Brain pericyte (primary cell): ENCODE results near the gene DNAH12.
"Not testable (repeated sequence)": the region's sequence is repeated elsewhere in the genome, so short reads cannot be mapped to it uniquely, and the experiment has no call there.

ENCODE experiments used
- DNase-seq: peaks from one replicate; pipeline ENCODE4 v3.0.0-alpha.2; 2012; ENCODE audit warnings: low read depth, low spot score

DNAH12 gene

DNA sequence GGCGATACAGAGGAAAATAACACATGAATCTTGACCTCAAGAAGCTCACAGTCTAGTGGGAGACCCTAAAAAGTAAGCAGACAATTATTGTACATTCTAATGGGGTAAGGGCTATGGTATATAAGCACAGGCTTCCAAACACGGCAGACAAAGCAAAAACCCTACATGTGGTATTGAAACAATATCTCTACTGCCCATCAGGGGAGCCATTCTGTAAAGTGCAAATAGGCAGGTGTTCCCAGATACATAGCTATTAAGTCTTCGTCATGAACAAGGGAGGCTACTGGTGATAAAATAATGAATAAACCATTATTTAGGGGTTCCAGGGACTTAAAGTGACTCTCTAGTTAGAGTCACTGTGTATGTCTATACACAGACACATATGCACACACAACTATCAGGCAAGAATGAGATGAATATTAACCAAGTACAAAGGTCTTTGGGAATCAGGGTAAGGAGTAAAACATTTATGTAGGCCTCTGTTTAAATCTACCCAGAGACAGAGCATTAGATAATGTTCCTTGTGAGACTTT lies 213.0 kb downstream of the DNAH12 start:
- DNase-seq, result no peak

DNA sequence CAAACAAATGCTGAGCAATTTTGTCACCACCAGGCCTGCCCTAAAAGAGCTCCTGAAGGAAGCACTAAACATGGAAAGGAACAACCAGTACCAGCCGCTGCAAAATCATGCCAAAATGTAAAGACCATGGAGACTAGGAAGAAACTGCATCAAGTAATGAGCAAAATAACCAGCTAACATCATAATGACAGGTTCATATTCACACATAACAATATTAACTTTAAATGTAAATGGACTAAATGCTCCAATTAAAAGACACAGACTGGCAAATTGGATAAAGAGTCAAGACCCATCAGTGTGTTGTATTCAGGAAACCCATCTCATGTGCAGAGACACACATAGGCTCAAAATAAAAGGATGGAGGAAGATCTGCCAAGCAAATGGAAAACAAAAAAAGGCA lies 217.6 kb downstream of the DNAH12 start:
- DNase-seq, result not testable (repeated sequence)

DNA sequence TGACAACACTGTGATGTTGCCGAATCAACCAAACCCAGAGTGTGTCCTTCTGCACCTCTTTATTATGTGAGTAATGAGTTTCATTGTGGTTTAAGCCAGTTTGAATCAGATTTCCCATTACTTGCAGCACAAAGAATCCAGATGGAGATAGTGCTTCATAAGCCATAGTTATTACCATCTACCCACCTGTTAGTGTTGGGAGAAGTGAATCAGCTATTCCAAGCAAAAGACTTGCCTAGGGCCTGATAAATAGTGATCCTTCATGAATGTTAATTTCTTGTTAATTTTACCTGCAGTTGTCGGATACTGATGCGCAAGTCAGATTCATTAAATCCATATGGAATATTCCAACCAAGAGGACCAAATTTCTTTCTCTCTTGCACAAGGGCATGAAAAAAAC lies 229.9 kb downstream of the DNAH12 start:
- DNase-seq, result no peak

DNA sequence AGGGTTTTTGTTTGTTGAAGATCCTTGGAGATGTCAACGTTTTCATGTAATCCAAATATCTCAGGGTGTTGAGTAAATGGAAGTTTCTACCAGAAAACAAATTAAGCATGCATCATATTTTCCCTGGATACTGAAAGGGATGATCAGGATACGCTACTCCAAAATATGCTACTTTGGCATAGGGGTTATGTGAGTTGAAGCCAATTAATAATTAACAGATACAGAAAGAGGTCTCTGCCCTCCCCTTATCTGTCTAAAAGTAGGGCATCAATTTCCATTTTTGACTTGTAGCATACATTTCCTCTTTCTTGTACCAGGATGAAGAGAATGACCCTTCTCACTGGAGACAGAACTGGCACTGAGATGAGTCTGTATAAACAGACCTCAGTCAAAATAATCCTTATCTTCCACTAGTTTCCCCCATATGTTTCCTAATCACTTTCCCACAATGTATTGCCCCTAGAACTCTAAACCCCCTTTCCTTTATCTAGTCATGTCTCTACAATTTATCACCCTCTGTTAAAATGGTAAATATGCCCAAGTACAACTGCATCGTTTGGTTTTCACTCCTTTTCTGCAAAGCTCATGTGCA lies 234.3 kb downstream of the DNAH12 start:
- DNase-seq, result no peak

DNA sequence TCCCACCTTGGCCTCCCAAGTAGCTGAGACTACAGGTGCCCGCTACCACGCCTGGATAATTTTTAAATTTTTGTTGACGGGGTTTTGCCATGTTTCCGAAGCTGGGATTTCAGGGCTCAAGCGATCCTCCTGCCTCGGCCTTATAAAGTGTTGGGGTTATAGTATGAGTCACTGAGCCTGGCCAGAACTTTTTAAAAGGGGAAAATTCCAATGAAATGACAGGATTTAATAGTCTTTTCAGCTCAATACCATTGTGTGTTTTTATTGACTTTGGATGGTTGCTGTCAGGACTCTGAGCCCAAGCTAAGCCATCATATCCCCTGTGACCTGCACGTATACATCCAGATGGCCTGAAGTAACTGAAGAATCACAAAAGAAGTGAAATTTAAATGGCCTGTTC lies 240.6 kb downstream of the DNAH12 start:
- not testable (repeated sequence) for DNase-seq

DNA sequence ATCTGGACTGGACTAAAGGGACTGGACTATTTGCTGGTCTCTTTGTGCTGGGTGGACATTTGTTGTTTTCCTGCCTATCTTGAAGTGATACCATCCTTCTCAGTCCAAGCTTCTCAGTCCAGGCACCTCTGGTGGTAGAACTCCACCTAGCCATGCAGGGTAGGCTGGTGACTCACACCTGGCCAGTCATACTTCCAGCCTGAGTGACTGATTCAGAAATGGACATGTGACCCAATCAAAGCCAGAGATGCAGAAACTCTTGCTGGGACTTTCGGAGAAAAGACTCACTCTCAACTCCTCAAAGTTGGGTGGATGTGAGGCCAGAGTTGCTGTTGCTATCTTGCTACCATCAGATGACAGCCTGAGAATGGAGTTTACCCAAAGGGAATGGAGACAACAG lies 246.1 kb downstream of the DNAH12 start:
- DNase-seq, result no peak

DNA sequence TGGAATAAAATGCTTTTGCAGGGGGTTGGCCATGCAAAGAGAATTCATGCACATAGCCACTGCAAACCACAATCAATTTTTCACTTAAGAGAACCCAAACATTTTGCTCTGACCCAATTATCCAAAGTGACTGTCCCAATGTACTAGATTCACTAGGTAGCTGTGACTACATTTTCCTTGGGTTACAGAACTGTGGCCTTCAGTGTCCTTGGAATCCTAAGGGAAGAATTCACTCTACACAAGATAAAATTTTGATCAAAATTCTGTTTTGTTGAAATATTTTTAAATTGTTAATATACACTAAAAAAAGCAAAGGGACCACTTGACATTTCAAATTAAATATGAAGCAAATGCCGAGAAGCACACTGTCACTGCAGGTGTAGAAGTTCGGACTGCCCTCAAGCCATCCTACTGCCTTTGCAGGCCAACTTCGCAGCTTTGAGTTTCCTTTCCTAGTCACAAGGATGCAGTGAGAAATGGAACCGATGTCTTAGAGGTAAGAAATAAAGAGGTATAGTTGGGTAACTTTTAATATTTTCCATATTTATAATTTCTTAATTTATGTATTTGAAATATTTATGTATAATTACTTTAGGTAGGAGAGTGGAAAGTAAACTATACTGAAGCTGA lies 251.1 kb downstream of the DNAH12 start:
- no peak for DNase-seq

DNA sequence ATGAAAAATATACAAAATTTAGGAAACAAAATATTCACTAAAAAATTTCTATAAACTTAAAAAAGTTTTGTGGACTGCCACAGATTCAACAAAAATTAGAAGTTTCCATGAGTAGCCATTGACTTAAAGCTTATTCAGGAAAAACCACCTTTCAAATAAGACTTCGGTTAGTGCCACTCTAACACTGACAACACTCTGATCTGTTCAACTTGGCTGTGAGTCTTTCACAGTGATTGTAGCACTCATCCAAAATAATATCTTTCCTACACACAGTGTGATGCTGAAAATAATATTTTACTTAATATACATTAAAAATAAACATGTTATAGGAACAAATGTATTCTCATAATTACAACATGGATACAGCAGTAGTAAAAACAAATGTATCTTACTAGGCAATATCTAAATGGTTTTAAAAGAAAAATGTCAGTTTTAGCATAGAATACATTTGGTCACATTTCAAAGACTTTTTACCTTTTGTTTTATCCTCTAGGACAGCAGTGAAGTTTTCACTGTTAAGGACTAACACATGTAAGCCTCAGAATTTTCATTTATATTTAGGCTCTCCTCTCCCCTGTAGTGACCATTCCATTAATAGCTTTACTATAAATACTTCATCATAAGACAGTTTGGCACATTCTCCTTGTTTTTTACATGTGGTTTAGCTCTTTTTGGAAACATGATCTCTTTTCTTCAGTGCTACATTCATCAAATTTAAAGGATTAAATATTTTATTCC lies 251.8 kb downstream of the DNAH12 start, which contains the start of gene ASB14:
ASB14 (minus strand) TSS at position 527 of the 738 bp plus-strand sequence. CDS start 652 bp downstream, outside the sequence.
- no peak for DNase-seq

DNA sequence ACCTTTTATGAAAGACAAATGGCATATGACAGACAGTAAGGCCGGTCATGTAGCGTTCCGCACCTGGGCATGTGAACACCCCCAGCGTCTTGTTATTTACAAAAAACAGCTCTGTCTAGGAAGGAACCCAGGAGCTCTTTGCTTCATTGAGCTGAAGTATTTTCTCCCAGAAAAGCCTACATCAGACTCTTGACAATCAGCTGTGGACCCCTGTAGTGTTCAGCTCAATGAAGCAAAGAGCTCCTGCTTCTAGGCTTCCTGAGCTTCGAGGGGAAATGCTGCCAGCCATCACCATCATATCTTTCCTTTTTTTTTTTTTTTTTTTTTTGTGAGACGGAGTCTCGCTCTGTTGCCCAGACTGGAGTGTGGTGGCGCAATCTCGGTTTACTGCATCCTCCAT lies 255.7 kb downstream of the DNAH12 start:
- DNase-seq, result no peak

DNA sequence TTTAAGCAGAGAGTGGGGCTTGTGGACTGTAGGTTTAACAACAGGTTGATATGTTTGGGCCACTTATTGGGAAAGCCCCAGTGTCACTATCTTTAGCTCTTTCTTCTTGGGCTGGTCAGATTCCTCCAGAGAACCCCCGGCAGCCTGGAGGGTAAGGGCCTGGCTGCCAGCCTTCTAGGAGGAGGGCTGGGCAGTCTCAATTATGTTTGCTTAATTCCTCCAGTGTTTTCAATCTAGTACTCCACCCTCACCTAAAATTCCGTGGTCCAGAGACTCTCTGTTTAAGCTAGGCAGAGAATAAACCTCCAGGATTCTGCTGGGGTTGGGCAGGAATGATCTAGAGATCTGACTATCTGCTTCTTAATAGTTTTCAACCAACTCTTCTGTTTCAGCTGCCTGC lies 256.9 kb downstream of the DNAH12 start:
- DNase-seq, result no peak

DNA sequence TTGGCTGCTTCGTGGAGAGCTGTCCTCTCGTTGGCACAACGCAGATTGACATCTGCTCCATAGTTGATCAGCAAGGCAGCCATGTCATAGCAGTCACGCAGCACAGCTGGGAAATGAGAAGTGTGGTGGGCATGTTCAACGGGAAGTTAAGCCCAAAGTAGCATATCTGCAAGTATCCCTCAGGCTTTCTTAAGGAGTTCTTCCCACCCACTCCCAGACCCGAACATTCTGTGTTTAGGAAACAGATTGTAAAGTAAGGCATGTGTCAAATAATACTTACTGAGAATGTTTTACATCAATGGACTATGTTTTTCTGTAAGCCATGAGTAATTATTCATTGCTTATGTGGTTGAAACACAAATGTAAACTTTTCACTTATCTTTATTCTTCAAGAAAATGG lies 260.8 kb downstream of the DNAH12 start:
- no peak for DNase-seq

DNA sequence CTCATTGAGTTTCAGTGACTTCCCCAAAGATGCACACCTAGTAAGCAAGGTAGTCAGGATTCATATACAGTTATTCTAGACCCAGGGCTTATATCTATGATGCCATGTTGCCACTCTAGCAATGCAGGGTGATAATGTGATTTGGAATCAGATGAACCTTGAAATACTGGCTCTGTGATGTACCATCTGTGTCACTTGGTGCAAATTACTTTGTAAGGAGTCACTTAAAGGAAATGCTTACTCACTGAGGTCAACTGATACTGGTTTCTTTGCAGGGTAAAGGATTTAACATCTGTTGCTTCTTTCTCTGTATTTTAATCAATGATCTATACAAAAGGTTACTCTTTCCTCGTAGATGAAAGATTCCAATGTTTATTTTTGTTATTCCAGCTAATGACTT lies 262.4 kb downstream of the DNAH12 start:
- DNase-seq, result no peak

DNA sequence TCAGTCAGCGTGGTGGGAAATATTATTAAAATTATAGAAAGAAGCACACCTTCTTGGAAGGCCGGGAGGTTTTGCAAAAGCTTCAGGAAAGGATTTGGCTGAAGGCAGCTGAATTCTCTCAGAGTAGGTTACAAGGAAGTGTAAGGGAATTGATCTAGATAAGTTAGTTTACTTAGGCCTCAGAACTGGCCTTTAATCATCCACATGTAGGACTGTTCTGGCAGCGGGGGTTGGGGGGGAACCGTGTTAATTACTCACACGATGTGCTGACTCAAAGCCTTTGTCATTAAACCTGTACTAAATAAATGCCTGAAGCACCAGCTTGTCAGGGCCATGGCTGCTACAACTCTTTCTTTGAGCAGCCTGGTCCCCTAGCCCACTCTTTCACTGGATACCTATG lies 264.5 kb downstream of the DNAH12 start:
- no peak for DNase-seq

DNA sequence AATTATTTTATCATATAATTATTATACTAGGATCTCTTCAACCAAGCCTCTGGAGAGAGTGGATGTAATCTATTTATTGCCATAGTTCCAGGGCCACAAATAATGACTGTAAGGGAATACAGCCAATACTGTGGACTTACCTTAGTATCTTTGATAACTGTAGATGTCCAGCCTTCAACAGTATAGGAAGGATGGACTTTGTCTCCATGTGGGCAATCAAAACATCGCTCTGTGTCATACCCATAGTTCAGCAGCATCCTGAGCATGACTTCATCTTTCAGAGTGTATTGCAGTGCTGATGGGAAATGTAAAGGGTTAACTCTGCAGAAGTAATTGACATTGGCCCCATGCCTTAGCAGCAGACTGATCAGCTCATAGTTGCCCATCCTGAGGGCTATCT lies 265.9 kb downstream of the DNAH12 start:
- no peak for DNase-seq

DNA sequence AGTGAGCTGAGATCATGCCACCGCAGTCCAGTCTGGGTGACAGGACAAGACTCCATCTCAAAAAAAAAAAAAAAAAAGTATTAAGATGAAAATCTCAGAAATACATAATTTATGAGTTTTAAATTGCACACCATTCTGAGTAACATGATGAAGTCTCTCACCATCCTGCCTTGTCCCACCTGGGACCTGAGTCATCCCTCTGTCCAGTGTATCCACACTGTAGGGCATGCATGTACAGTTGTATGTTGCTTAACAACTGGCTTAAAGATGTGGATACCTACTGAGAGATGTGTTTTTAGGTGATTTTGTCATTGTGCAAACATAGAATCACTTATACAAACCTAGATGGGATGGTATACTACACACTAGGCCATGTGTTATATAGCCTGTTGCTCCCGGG lies 268.8 kb downstream of the DNAH12 start:
- no peak for DNase-seq

DNA sequence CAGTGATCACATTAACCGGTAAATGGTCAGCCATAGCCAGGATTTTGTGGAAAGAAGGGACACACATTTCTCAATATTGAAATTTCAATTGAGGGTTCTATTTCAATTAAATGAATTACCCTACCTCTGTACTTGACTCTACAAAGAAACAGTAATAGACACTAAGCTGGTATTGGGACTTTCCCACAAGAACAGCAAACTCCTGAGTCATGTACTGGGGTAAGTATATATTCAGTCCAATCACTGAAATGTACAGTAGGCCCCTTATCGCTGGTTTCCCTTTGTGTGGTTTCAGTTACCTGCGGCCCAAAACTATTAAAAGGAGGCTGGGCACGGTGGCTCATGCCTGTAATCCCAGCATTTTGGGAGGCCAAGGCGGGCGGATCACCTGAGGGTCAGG lies 269.3 kb downstream of the DNAH12 start:
- DNase-seq, result no peak

DNA sequence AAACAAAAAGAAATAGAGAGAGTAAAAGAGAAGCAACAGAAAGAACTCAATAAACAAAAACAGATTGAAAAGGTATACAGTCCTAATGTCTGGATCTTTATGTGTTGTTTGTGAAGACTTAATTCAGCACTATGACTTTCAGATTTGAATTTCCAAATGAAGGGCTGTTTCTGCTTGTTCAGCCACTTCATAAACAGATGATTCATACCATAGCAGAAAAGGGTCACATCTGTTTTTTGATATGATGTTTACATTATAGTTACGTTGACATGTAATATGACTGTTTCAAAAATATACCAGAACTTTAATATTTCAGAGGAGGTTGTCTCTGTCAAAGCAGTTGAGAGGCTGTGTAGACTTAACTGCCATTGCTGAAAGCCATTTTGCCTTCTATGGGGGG lies 275.7 kb downstream of the DNAH12 start:
- DNase-seq, result no peak

DNA sequence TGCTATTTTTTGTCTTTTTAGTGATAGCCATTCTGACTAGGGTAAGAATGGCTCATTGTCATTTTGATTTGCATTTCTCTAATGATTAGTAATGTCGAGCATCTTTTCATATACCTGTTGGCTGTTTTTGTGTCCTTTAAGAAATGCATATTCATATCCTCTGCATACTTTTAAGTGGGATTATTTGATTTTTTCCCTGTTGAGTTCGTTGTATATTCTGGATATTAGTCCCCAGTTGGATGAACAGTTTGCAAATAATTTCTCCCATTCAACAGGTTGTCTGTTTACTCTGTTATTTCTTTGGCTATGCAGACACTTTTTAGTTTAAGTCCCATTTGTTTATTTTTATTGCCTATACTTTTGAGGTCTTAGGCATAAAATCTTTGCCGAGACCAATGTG lies 282.2 kb downstream of the DNAH12 start:
- DNase-seq, result no peak

DNA sequence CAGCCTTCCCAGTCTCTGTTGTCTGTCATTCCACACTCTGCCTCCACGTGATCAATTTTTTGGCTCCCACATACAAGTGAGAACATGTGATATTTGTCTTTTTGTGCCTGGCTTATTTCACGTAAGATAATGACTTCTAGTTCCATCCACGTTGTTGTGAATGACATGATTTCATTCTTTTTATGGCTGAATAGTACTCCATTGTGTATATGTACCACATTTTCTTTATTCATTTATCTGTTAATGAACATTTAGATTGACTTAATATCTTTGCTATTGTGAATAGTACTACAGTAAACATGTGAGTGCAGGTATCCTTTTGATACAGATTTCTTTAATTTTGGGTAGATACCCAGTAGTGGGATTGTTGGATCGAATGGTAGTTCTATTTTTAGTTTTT lies 283.0 kb downstream of the DNAH12 start:
- DNase-seq, result no peak

DNA sequence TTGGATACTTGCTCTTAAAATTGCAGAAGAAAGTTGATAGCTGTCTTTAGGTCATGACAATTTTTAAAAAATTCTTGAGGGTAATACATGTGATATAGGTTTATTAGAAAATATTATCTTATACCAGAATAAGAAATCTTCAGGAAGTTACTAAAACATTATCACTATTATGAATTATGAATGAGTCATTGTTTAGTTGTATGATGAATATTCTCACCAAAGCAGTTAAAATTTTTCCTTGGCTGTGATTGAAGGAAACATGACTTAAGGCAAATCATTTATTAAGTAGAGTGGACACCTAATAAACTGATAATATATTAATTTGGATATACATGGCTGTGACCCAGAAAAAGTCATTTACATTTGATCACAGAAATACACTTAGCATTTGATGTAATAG lies 286.5 kb downstream of the DNAH12 start:
- no peak for DNase-seq

DNA sequence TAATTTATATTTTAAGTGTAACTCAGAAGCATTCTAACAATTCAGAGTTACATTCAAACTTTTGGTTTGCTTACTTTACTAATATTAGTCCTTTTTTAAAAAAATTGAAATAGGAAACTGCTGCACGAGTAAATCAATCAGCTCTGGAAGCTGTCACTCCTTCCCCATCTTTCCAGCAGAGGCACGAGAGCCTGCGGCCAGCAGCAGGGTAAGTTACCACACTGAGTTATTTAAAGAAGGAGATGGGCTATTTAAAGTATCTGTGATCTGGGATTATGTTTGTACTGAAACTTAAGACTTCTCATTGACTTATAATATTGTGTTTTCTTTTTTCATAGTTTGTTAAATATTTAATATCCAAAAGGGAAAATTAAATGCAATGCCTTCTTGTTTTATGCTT lies 287.3 kb downstream of the DNAH12 start:
- no peak for DNase-seq

DNA sequence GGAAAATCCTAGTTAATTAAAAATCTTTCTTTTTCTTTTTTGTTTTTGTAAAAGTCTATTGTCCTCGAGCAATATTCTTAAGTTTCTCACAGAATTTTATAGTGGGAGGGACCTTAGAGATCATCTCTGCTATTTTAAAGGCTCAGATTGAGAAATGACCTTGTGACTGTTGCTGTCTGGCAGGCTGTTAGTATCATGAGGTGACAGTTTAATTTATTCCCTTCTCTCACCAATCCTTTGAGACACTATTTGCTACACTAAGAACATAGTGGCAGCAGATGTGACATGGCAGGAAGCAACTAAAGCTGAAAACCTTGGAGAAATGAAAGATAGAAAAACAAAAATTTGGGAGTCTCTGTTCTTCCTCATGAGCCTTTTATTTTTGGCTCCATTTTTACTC lies 291.7 kb downstream of the DNAH12 start:
- no peak for DNase-seq

DNA sequence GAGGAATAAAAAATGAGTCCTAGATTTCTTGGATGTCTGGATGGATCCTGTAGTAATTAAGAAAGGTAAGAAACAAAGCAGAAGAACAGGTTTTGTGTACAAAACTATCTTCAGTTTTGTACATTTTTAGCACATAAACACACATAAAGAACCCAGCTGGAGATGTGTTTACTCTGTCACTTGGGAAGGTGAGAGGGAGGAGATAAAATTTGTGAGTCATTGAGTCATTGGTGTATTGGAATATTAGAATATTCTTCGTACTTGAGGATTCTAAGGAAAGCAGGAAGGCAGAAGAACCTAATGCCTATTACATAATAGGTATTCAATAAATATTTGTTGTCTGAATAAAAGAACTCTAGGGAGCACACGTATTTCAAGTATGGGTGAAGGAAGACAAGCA lies 299.2 kb downstream of the DNAH12 start:
- no peak for DNase-seq
